ENCODE measurements around the gene RPL7A. TPM values are rescaled to one million over a fixed set of nuclear protein-coding genes. Genes with fewer than 3 reads are reported as not detected.

Gene RPL7A
- total and polyA plus RNA-seq, 2 donors from 2014 or later = 1,502 to 2,097 TPM

GRCh38 chr9:133369422-133369821 is 21.4 kb downstream of the RPL7A start:
- Histone ChIP-seq H3K9ac (ENCODE audit: low read length in 3 of 3) (no peak overlapping the region), H3K36me3 (ENCODE audit: control insufficient read depth in 2 of 3, insufficient read depth in 3 of 3, low read length in 3 of 3) (peaks cover 4 to 36% (median 20%) of the 10 kb centered on the region in 3 donors), H3K27ac (ENCODE audit: low read depth in 2 of 2, low read length in 2 of 2) (no peak overlapping the region), H3K27me3 (ENCODE audit: control insufficient read depth, insufficient read depth, low read length) (no peaks in the 10 kb centered on the region), H3K4me1 (ENCODE audit: control insufficient read depth in 2 of 3, insufficient read depth in 2 of 3, low read depth in 1 of 3, low read length in 3 of 3) (peaks cover 3 to 68% (median 53%) of the 10 kb centered on the region in 3 donors), H3K4me3 (ENCODE audit: low read length in 3 of 3) (no peak overlapping the region), H3K9me3 (ENCODE audit: control insufficient read depth in 2 of 3, insufficient read depth in 1 of 3, low read length in 3 of 3) (no peaks in the 10 kb centered on the region)
- no peak for FAIRE-seq
- no peak for DNase-seq
- no peak for TF ChIP-seq CTCF (IDR thresholded peaks at IDR 0.05; ENCODE audit: borderline replicate concordance, extremely low read depth, insufficient read depth)
- intact Hi-C loops (cut with DNase I) = no loop called here

- Histone ChIP-seq H3K9ac (ENCODE audit: low read length in 3 of 3) (no peak overlapping the region), H3K27ac (ENCODE audit: low read depth in 2 of 2, low read length in 2 of 2) (no peak overlapping the region), H3K36me3 (ENCODE audit: control insufficient read depth in 2 of 3, insufficient read depth in 3 of 3, low read length in 3 of 3) (peaks cover 4 to 34% (median 20%) of the 10 kb centered on the region in 3 donors), H3K9me3 (ENCODE audit: control insufficient read depth in 2 of 3, insufficient read depth in 1 of 3, low read length in 3 of 3) (no peaks in the 10 kb centered on the region), H3K4me1 (ENCODE audit: control insufficient read depth in 2 of 3, insufficient read depth in 2 of 3, low read depth in 1 of 3, low read length in 3 of 3) (peaks cover 2 to 65% (median 50%) of the 10 kb centered on the region in 3 donors), H3K4me3 (ENCODE audit: low read length in 3 of 3) (no peak overlapping the region), H3K27me3 (ENCODE audit: control insufficient read depth, insufficient read depth, low read length) (no peaks in the 10 kb centered on the region)
- no peak for TF ChIP-seq CTCF (IDR thresholded peaks at IDR 0.05; ENCODE audit: borderline replicate concordance, extremely low read depth, insufficient read depth)
- DNase-seq (no peak), FAIRE-seq (no peak)
- intact Hi-C loops (cut with DNase I) = no loop called here
Observed at GRCh38 chr9:133369933-133370332, 21.9 kb downstream of the RPL7A start.

GRCh38 chr9:133370685-133371084 is 22.7 kb downstream of the RPL7A start:
- Histone ChIP-seq H3K9ac (ENCODE audit: low read length in 3 of 3) (peak overlapping the region in 1 of 3 donors; percentile 41), H3K27ac (ENCODE audit: low read depth in 2 of 2, low read length in 2 of 2) (no peak overlapping the region), H3K4me3 (ENCODE audit: low read length in 3 of 3) (no peak overlapping the region), H3K4me1 (ENCODE audit: control insufficient read depth in 2 of 3, insufficient read depth in 2 of 3, low read depth in 1 of 3, low read length in 3 of 3) (peaks cover 0 to 61% (median 43%) of the 10 kb centered on the region in 3 donors), H3K9me3 (ENCODE audit: control insufficient read depth in 2 of 3, insufficient read depth in 1 of 3, low read length in 3 of 3) (no peaks in the 10 kb centered on the region), H3K27me3 (ENCODE audit: control insufficient read depth, insufficient read depth, low read length) (no peaks in the 10 kb centered on the region), H3K36me3 (ENCODE audit: control insufficient read depth in 2 of 3, insufficient read depth in 3 of 3, low read length in 3 of 3) (peaks cover 2 to 27% (median 18%) of the 10 kb centered on the region in 3 donors)
- TF ChIP-seq CTCF (IDR thresholded peaks at IDR 0.05; ENCODE audit: borderline replicate concordance, extremely low read depth, insufficient read depth) = no peak
- DNase-seq = no peak
- FAIRE-seq = no peak
- intact Hi-C loops (cut with DNase I) = no loop called here

GRCh38 chr9:133371261-133371711 is 23.3 kb downstream of the RPL7A start:
- no peak for FAIRE-seq
- Histone ChIP-seq H3K4me1 (ENCODE audit: control insufficient read depth in 2 of 3, insufficient read depth in 2 of 3, low read depth in 1 of 3, low read length in 3 of 3) (peaks cover 0 to 61% (median 37%) of the 10 kb centered on the region in 3 donors), H3K9ac (ENCODE audit: low read length in 3 of 3) (peak overlapping the region in 2 of 3 donors; percentile 12 to 41), H3K9me3 (ENCODE audit: control insufficient read depth in 2 of 3, insufficient read depth in 1 of 3, low read length in 3 of 3) (no peaks in the 10 kb centered on the region), H3K27ac (ENCODE audit: low read depth in 2 of 2, low read length in 2 of 2) (no peak overlapping the region), H3K4me3 (ENCODE audit: low read length in 3 of 3) (no peak overlapping the region), H3K27me3 (ENCODE audit: control insufficient read depth, insufficient read depth, low read length) (no peaks in the 10 kb centered on the region), H3K36me3 (ENCODE audit: control insufficient read depth in 2 of 3, insufficient read depth in 3 of 3, low read length in 3 of 3) (peaks cover 2 to 21% (median 14%) of the 10 kb centered on the region in 3 donors)
- no peak for TF ChIP-seq CTCF (IDR thresholded peaks at IDR 0.05; ENCODE audit: borderline replicate concordance, extremely low read depth, insufficient read depth)
- no peak for DNase-seq
- intact Hi-C loops (cut with DNase I) = no loop called here

All from kidney (tissue), 14 donors.